ENCODE data around the gene PRSS22.

The PRSS22 gene

GRCh38 chr16:2811703-2812471 is 46.1 kb downstream of the PRSS22 start:
- no peak for DNase-seq

- no peak for DNase-seq
These were observed 47.3 kb downstream of the PRSS22 start for GRCh38 chr16:2810651-2811050.

GRCh38 chr16:2809149-2809760 is 48.7 kb downstream of the PRSS22 start:
- no peak for DNase-seq

- DNase-seq: no peak
These were observed 49.8 kb downstream of the PRSS22 start for GRCh38 chr16:2808181-2808580.

- no peak for DNase-seq
These were observed 51.7 kb downstream of the PRSS22 start for GRCh38 chr16:2806286-2806685.

GRCh38 chr16:2804728-2805127 is 53.2 kb downstream of the PRSS22 start:
- DNase-seq: no peak

- DNase-seq: no peak
These were observed 54.3 kb downstream of the PRSS22 start for GRCh38 chr16:2803545-2804195.
